ENCODE measurements around the gene RAD51B.
A peak's percentile ranks its signal among the peaks of the same experiment; 100 is the strongest.

The RAD51B gene

GRCh38 chr14:68728342-68729106 is 908.9 kb downstream of the RAD51B start:
- peak overlapping the region; percentile 32 for H3K27ac Mint-ChIP-seq
- no peaks in the 10 kb centered on the region for H3K36me3 Mint-ChIP-seq (ENCODE audit: low read depth)
- H3K4me1 Mint-ChIP-seq (ENCODE audit: low read depth): peaks cover 33% of the 10 kb centered on the region
- no peaks in the 10 kb centered on the region for H3K27me3 Mint-ChIP-seq (ENCODE audit: low read depth)
- no peaks in the 10 kb centered on the region for H3K9me3 Mint-ChIP-seq
- no peak overlapping the region for H3K4me3 Mint-ChIP-seq

GRCh38 chr14:68729556-68729955 is 910.0 kb downstream of the RAD51B start:
- peaks cover 42% of the 10 kb centered on the region for H3K4me1 Mint-ChIP-seq (ENCODE audit: low read depth)
- H3K27ac Mint-ChIP-seq: no peak overlapping the region

GRCh38 chr14:68730348-68730747 is 910.8 kb downstream of the RAD51B start:
- Mint-ChIP-seq H3K36me3 (ENCODE audit: low read depth) (peaks cover 3% of the 10 kb centered on the region), H3K4me3 (no peak overlapping the region), H3K27ac (no peak overlapping the region), H3K9me3 (no peaks in the 10 kb centered on the region), H3K4me1 (ENCODE audit: low read depth) (peaks cover 45% of the 10 kb centered on the region), H3K27me3 (ENCODE audit: low read depth) (no peaks in the 10 kb centered on the region)

More at GRCh38 chr14:68729556-68729955, 910.0 kb downstream of the RAD51B start:
- Mint-ChIP-seq H3K36me3 (ENCODE audit: low read depth) (peaks cover 2% of the 10 kb centered on the region), H3K4me3 (no peak overlapping the region), H3K9me3 (no peaks in the 10 kb centered on the region), H3K27me3 (ENCODE audit: low read depth) (no peaks in the 10 kb centered on the region)

- H3K9me3 Mint-ChIP-seq: no peaks in the 10 kb centered on the region
- H3K27me3 Mint-ChIP-seq (ENCODE audit: low read depth): no peaks in the 10 kb centered on the region
- H3K4me1 Mint-ChIP-seq (ENCODE audit: low read depth): peaks cover 46% of the 10 kb centered on the region
- peaks cover 3% of the 10 kb centered on the region for H3K36me3 Mint-ChIP-seq (ENCODE audit: low read depth)
- no peak overlapping the region for H3K27ac Mint-ChIP-seq
- no peak overlapping the region for H3K4me3 Mint-ChIP-seq
Measured at GRCh38 chr14:68730811-68731425, 911.3 kb downstream of the RAD51B start.

GRCh38 chr14:68733086-68733914 is 913.7 kb downstream of the RAD51B start:
- peaks cover 3% of the 10 kb centered on the region for H3K36me3 Mint-ChIP-seq (ENCODE audit: low read depth)
- H3K27ac Mint-ChIP-seq: peak overlapping the region; percentile 98
- no peaks in the 10 kb centered on the region for H3K27me3 Mint-ChIP-seq (ENCODE audit: low read depth)
- peaks cover 46% of the 10 kb centered on the region for H3K4me1 Mint-ChIP-seq (ENCODE audit: low read depth)
- no peaks in the 10 kb centered on the region for H3K9me3 Mint-ChIP-seq
- H3K4me3 Mint-ChIP-seq: peak overlapping the region; percentile 70

- peaks cover 3% of the 10 kb centered on the region for H3K36me3 Mint-ChIP-seq (ENCODE audit: low read depth)
Measured at GRCh38 chr14:68734231-68734732, 914.7 kb downstream of the RAD51B start.

GRCh38 chr14:68735856-68736255 is 916.3 kb downstream of the RAD51B start:
- Mint-ChIP-seq H3K36me3 (ENCODE audit: low read depth) (peaks cover 5% of the 10 kb centered on the region), H3K27me3 (ENCODE audit: low read depth) (no peaks in the 10 kb centered on the region), H3K27ac (peak overlapping the region; percentile 0), H3K9me3 (peaks cover 7% of the 10 kb centered on the region), H3K4me3 (no peak overlapping the region), H3K4me1 (ENCODE audit: low read depth) (peaks cover 32% of the 10 kb centered on the region)

More at GRCh38 chr14:68734231-68734732, 914.7 kb downstream of the RAD51B start:
- H3K27ac Mint-ChIP-seq: peak overlapping the region; percentile 98
- H3K9me3 Mint-ChIP-seq: no peaks in the 10 kb centered on the region
- peak overlapping the region; percentile 8 for H3K4me3 Mint-ChIP-seq
- H3K27me3 Mint-ChIP-seq (ENCODE audit: low read depth): no peaks in the 10 kb centered on the region
- peaks cover 39% of the 10 kb centered on the region for H3K4me1 Mint-ChIP-seq (ENCODE audit: low read depth)

GRCh38 chr14:68736471-68736871 is 916.9 kb downstream of the RAD51B start:
- H3K27me3 Mint-ChIP-seq (ENCODE audit: low read depth): no peaks in the 10 kb centered on the region
- peaks cover 13% of the 10 kb centered on the region for H3K9me3 Mint-ChIP-seq
- no peak overlapping the region for H3K4me3 Mint-ChIP-seq
- H3K27ac Mint-ChIP-seq: peak overlapping the region; percentile 0
- peaks cover 5% of the 10 kb centered on the region for H3K36me3 Mint-ChIP-seq (ENCODE audit: low read depth)
- H3K4me1 Mint-ChIP-seq (ENCODE audit: low read depth): peaks cover 32% of the 10 kb centered on the region

- peaks cover 13% of the 10 kb centered on the region for H3K9me3 Mint-ChIP-seq
- H3K27ac Mint-ChIP-seq: peak overlapping the region; percentile 24
- peaks cover 5% of the 10 kb centered on the region for H3K36me3 Mint-ChIP-seq (ENCODE audit: low read depth)
- no peaks in the 10 kb centered on the region for H3K27me3 Mint-ChIP-seq (ENCODE audit: low read depth)
- H3K4me1 Mint-ChIP-seq (ENCODE audit: low read depth): peaks cover 31% of the 10 kb centered on the region
- H3K4me3 Mint-ChIP-seq: no peak overlapping the region
Measured at GRCh38 chr14:68737086-68737485, 917.5 kb downstream of the RAD51B start.

- peaks cover 13% of the 10 kb centered on the region for H3K9me3 Mint-ChIP-seq
- H3K36me3 Mint-ChIP-seq (ENCODE audit: low read depth): peaks cover 9% of the 10 kb centered on the region
- H3K4me1 Mint-ChIP-seq (ENCODE audit: low read depth): peaks cover 18% of the 10 kb centered on the region
- H3K27me3 Mint-ChIP-seq (ENCODE audit: low read depth): no peaks in the 10 kb centered on the region
- no peak overlapping the region for H3K4me3 Mint-ChIP-seq
- H3K27ac Mint-ChIP-seq: no peak overlapping the region
Measured at GRCh38 chr14:68738559-68738958, 919.0 kb downstream of the RAD51B start.

- peaks cover 8% of the 10 kb centered on the region for H3K4me1 Mint-ChIP-seq (ENCODE audit: low read depth)
- peaks cover 5% of the 10 kb centered on the region for H3K27me3 Mint-ChIP-seq (ENCODE audit: low read depth)
- peaks cover 6% of the 10 kb centered on the region for H3K36me3 Mint-ChIP-seq (ENCODE audit: low read depth)
- H3K9me3 Mint-ChIP-seq: peaks cover 13% of the 10 kb centered on the region
- no peak overlapping the region for H3K4me3 Mint-ChIP-seq
- no peak overlapping the region for H3K27ac Mint-ChIP-seq
Measured at GRCh38 chr14:68739701-68740100, 920.1 kb downstream of the RAD51B start.

- H3K27me3 Mint-ChIP-seq (ENCODE audit: low read depth): peaks cover 9% of the 10 kb centered on the region
- no peak overlapping the region for H3K4me3 Mint-ChIP-seq
- H3K36me3 Mint-ChIP-seq (ENCODE audit: low read depth): peaks cover 6% of the 10 kb centered on the region
- H3K9me3 Mint-ChIP-seq: peaks cover 13% of the 10 kb centered on the region
- H3K4me1 Mint-ChIP-seq (ENCODE audit: low read depth): peaks cover 6% of the 10 kb centered on the region
- no peak overlapping the region for H3K27ac Mint-ChIP-seq
Measured at GRCh38 chr14:68740788-68741476, 921.4 kb downstream of the RAD51B start.

GRCh38 chr14:68741477-68741791 is 921.9 kb downstream of the RAD51B start:
- Mint-ChIP-seq H3K4me3 (no peak overlapping the region), H3K4me1 (ENCODE audit: low read depth) (peaks cover 1% of the 10 kb centered on the region)

GRCh38 chr14:68741839-68742470 is 922.4 kb downstream of the RAD51B start:
- peaks cover 6% of the 10 kb centered on the region for H3K36me3 Mint-ChIP-seq (ENCODE audit: low read depth)
- peaks cover 13% of the 10 kb centered on the region for H3K9me3 Mint-ChIP-seq
- peaks cover 1% of the 10 kb centered on the region for H3K4me1 Mint-ChIP-seq (ENCODE audit: low read depth)
- H3K27ac Mint-ChIP-seq: no peak overlapping the region
- H3K27me3 Mint-ChIP-seq (ENCODE audit: low read depth): peaks cover 9% of the 10 kb centered on the region
- no peak overlapping the region for H3K4me3 Mint-ChIP-seq

More at GRCh38 chr14:68741477-68741791, 921.9 kb downstream of the RAD51B start:
- H3K36me3 Mint-ChIP-seq (ENCODE audit: low read depth): peaks cover 6% of the 10 kb centered on the region
- no peak overlapping the region for H3K27ac Mint-ChIP-seq
- peaks cover 13% of the 10 kb centered on the region for H3K9me3 Mint-ChIP-seq
- peaks cover 9% of the 10 kb centered on the region for H3K27me3 Mint-ChIP-seq (ENCODE audit: low read depth)

All from T-helper 1 cell treated with Interleukin-12 subunit alpha and Interleukin-12 subunit beta and Interleukin-4 antibody, amounts not matched to agents 30 μg/mL and 1 μg/mL, for 36 hours (primary cell).